GM12892 (cell line): ENCODE results near the gene ARIH2.

Experiments
- POLR2A ChIP-seq: IDR thresholded peaks from 2 replicates; pipeline ENCODE4 v1.6.1; 2011; ENCODE audit warnings: low read depth, low read length, control low read depth
- POLR2AphosphoS5 ChIP-seq: IDR thresholded peaks from 2 replicates; pipeline ENCODE4 v1.6.1; 2011; ENCODE audit warnings: low read depth, low read length, control low read depth
- TAF1 ChIP-seq: IDR thresholded peaks from 2 replicates; pipeline ENCODE4 v1.6.1; 2011; ENCODE audit warnings: low read depth, mild to moderate bottlenecking, control low read depth, low read length, borderline replicate concordance

DNA sequence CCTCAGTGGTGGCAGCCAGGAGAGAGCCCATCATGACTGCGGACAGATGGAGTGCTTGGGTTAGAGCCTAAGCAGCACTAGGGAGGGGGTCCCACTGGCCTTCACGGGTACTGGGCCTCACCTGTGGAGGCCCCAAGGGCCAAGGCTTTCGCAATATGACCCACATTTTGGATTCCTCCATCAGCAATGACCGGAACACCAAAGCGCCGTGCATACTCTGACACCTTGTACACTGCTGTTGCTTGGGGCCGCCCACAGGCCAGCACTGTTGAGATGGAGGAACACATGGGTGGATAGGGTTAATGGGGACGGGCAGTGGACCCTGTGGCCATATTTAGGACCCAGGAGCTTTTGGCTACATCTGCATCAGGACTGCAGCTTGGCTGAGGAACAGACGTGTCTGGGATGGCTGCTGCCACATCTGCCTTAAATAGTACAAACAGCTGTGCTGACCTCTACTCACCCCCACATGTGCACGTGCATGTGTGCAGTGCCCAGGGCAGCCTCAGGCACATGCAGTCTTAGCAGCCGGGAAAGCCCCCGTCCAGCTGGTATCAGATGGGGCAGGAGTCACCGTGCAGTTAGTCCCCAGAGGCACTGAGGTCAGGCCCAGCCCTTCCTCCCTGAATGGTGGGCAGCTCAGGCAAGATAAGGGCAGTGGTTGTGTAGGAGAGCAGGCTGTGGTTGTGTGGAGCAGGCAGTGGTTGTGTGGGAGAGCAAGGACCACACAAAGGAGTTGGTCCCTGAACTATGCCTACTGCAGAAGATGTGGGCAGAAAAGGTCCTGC is 106.6 kb downstream of the ARIH2 start:
- TF ChIP-seq POLR2A (peak; percentile 61; the same call in 1 of the 2 replicates), POLR2AphosphoS5 (peak; percentile 87), TAF1 (no peak)
